HG03280 (cell line): Measurements from ENCODE around the gene BEND3.
"Not testable (repeated sequence)": the region's sequence is repeated elsewhere in the genome, so short reads cannot be mapped to it uniquely, and the experiment has no call there.

ENCODE experiments used
- ATAC-seq: cut with Tn5 transposase; IDR thresholded peaks from one replicate; pipeline ENCODE4 v1.9.1; 2021; ENCODE audit warnings: mild to moderate bottlenecking, moderate library complexity; ENCODE audit not compliant: unreplicated experiment

The BEND3 gene

DNA sequence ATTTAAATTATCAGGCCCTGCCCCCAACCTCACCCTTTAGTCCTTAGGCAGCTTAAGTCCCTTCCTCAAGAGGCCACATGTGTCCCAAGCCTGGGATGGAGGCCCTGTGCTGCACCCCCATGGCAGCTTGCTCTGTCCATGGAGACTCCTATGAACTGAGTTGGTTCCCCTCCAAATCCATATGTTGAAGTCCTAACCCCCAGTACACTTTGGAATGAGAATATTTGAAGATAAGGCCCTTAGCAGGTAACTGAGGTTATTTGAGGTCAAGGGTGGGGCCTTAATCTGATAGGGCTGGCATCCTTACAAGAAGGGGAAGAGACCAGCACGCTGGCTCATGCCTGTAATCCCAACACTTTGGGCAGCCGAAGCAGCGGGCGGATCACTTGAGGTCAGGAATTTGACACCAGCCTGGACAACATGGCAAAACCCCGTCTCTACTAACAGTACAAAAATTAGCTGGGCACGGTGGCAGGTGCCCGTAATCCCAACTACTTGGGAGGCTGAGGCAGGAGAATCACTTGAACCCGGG is 6.7 kb upstream of the BEND3 start:
- ATAC-seq, result no peak

DNA sequence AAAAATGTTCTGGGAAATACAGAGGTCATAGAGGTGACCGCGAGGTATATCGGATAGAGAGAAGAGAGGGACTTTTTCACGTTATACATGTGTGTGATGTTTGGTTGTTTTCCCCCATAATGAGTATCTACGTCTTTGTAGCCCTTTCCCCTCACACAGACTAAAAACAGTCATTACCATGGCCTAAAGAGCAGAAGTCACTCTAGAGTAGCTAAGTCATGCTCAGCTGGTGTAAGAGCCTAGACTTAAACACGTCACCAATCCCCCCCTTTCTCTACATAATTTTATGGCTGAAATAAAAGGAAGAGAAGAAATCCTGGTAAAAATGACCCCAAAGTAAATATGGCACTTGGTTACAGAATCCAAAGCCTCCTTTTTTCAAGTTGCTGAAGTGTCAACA is 6.0 kb upstream of the BEND3 start:
- ATAC-seq, result no peak

DNA sequence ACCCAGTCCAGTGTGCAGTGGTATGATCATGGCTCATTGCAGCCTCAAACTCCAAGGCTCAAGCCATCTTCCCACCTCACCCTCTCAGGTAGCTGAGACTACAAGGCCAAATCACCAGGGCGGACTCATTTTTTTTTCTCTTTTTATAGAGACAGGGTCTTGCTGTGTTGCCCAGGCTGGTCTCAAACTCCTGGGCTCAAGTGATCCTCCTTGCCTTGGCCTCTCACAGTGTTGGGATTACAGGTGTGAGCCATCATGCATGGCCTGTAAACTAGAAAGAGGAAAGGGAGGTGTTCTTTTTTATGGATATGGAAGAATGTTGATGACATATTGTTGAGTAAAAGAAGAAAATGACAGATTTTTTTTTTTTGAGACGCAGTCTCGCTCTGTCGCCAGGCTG is 5.1 kb upstream of the BEND3 start:
- no peak for ATAC-seq

DNA sequence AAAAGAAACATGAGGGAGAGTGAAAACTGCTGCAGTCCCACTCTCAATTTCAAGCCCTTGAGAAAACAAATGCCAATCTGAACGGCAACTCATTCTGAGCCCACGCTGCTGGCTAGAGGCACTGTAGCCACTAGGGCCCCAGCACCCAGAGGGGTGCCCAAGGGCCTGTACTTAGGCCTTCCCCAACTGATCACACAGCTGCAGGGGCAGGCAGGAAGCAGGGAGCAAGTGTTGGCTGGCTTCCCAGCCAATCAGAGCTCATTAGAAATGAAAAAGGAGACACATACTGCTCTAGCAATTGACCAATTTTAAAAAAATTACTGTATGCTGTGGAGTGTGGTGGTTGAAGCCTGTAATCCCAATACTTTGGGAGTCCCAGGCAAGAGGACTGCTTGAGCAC is 3.7 kb upstream of the BEND3 start:
- ATAC-seq, result no peak

DNA sequence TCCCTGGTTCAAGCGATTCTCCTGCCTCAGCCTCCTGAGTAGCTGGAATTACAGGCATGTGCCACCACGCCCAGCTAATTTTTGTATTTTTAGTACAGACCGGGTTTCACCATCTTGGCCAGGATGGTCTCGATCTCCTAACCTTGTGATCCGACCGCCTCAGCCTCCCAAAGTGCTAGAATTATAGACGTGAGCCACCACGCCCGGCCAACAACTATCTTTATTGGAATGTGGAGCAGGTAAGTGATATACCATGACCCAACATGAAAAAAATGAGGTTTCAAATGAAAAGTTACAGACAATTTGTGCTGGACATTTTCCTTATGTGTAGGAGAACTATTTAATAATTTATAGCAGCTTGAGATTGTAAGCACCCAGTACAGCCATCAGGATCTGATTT is 3.2 kb upstream of the BEND3 start:
- ATAC-seq, result not testable (repeated sequence)

DNA sequence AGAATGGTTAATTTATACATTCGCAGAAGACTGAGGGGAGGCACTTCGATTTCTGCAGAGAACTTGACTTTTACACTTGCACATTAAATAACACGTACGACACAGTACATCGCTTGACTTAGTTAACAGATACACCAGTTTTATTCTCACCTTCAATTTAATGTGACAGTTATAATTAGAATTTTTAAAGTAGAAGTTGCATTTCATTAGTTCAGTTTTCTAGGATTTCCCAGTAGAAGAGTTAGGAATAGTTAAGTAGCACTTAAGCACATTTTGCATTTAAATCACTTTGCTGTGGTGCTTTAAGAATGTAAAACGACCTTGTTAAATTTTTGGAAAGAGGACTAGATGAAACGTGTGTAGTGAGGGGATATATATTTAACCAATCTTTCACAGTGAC is 1.6 kb upstream of the BEND3 start:
- no peak for ATAC-seq

DNA sequence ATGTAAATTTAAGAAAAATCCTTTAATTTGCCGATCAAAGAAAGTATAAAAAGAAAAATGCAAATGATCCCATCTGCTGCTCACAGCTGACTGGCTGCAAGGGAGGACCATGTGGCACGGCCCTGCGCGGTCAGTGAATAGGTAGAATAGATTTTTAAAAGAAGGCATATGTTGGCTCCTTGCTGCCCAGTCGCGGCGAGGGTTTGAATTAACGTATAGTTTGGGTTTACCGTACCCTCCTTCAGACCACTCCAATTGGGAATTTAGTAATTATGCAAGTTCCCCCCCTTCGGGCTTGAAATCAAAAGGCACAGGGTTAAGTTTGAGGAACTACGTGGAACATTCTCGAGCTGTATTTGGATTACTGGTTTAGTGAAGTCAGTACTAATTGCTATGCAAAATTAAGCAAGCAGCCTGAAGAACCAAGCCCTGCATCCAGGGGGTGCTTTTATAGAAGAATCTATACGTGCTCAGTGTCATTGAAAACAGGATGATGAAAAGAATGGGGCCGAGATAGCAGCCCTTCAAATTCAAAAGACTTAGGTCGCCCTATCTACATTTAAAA is 1.1 kb upstream of the BEND3 start:
- no peak for ATAC-seq

DNA sequence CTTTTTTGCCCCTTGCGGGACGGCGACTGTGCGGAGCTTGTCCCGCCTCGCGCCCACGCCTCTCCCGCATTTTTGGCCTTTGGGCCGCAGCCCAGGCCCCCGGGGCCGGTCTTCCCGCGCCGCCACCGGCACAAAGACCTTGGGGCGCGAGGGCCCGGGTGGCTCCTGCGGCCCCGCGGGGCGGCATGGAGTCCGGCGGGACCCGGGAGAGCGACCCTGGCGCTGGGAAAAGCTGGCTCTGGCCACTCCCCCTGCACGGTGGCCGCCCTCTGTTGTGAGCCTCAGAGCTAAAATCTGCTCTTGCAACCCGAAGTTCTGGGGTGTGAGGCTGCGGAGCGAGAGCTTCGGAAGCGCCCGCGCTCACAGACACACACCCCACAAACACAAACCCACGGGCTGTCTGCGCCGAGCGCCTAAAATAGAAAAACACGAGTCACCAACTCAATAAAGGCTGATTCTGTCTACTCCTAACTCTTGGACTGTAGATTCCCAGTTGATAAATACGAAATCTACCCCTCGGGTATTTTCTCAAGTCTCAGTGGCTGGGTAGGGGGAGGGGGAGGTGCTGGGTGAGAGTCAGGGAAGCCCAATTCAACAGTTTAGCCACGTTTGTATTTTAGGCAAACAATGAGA is 496 bp upstream of the BEND3 start:
- ATAC-seq, result peak; percentile 6

DNA sequence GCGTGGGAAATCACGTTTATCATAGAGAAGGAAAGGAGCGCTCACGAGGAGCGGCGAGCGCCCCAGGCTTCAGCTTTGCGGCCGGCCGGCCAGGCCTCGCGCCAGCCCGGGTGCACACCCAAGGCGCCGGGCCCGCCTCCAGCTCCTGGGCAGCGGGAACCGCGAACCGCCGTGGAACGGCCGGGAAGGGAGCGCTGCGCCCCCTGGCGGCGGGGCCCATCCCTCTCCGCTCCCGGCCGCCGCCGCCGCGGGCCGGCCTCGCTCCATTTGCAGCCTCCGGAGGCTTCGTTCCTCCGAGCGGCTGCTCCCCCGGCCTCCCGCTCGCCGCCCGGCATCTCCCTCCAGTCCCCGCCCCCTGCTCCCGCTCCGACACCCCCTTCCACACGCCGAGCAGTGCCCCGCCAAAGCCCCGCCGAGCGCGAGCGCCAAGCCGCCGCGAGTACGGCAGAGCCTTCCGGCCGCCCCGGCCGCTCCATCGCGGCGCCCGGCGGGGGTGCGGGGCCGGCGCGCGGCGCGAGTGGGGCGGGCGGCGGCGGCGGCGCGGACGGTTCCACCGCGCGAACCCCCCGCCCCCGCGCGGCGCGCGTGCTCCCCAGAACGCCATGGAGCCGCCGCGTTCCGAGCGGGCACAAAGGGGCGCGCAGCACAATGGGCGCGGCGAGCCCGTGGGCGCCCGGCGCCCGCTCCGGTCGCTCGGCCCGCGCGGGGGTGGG is 946 bp downstream of the BEND3 start:
- ATAC-seq, result peak; percentile 72

DNA sequence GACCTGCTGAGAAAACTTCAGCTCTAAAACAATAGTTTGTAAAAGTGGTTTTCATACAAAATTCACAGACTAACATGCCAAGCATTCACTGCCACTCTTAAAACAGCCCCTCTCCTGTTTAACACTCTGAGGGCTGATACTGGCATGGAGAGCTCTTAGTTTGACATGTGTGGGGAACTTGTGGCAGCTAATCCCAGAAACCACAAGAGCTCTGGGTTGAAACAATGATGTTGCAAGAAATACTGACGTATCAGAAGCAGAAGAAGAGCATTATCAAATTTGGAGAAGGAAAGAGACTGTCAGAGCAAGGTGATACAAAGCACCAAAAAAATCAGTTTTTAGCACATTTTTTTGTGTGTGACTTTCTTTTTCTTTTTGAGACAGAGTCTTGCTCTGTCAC is 5.1 kb downstream of the BEND3 start:
- ATAC-seq, result no peak

DNA sequence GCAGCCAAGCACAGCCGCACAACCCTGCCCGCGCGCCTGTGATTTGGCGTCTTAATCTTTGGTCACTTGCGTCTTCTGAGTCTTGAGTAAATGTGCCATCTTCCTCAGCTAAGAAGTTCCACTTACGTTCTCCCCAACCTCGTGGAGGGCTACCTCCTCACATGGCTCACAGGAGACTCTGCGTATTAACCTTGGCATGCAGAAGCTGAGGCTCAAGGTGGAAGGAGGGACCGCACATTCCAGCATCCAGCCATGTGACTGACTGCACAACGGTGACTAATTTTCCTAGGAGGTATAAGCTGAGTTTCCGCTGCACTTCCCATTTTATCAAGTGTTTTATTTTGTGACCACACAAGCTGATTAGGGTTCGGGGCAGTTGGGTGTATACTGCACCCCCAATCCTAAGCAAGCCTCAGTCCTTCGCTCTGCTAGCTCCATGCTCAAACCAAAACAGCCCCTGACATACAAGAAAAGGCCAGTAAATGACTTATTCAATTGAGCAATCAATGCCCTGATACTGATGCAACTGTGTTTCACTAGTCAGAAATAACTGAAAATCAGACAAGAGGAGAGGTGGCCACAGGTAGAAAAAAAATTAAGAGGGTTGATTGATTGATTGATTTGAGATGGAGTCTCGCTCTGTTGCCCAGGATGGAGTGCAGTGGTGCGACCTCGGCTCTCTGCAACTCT is 7.0 kb downstream of the BEND3 start:
- ATAC-seq, result no peak

DNA sequence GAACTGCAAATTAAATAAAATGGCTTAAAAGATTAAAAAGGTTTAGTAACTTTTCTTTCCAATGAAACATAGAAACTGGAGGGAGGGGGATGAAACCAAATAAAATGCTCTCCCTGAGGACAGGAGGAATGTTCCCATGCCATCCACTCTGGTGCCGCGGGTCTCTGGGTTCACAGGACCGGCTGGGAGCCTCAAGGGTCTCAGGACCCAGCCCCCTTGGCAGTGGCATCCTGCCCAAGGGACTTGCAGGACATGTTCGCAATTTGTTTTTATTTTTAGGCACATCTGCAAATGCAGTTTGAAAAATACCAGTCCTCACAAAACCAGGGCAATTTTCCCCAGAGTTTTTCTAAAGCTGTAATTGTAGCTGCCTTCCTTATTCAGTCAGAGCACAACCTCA is 7.5 kb downstream of the BEND3 start:
- no peak for ATAC-seq

DNA sequence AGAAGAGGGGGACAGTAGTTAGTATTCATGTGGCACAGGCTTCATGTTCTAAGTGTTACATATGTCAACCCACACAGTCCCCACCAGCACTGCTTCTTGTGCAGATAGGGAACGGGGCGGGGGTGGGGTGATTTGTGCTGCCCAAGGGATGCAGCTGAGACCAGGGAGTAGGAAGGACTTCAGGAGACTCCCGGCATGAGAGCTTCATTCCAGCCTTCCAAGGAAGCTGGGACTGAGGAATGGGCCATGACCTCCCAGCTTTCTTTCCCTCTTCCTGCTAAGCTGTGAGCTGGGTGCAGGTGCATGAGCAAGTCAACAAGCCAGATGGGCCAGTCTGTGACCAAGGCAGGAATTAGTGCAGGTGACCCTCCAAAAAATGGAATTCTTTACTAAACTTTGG is 9.2 kb downstream of the BEND3 start:
- no peak for ATAC-seq

DNA sequence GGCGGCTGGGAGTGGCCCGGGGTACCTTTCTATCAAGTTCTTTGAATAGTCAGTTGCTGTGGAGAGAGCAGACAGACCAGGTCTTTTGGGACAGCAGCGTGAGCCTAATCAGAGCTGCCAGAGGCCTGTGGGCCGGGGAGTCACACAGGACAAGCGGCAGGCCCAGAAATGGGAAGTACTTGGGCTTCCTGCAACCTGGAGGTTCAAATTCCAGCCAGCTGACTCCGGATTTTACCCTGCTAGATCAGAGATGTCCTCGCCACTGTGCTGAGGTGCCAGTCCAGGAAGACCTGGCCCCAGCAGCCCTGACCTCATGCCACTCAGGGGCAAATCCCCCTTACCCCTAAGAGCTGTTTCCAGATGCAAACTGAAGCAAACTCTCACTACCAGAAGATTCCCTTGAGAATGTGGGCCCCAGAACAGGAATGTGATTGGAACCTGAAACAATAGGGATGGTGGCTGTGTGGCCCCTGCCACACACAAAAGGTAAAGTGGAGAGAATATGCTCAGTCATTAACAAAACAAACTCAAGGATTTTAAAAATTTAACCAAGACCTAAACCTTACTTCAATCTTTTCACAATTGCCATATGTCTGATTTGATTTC is 9.7 kb downstream of the BEND3 start:
- ATAC-seq, result no peak

DNA sequence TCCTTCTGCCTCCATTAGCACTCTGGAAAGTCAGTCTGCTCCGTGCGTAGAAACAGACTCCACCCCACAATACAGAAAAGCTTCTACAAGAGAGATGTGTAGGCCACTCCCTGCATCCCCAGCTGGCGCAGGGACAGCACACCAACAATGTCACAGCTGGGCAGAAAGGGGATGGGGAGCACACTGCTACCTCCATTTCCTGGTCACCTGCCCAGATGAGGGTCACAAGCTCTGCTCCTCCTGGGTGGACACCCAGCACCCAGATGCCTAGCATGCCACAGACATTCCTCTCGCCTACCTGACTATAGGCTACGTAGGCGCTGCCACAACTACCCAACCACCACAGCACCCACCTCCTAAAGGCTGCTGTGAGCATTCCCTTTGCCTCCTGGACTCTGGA is 12.2 kb downstream of the BEND3 start:
- ATAC-seq, result no peak

DNA sequence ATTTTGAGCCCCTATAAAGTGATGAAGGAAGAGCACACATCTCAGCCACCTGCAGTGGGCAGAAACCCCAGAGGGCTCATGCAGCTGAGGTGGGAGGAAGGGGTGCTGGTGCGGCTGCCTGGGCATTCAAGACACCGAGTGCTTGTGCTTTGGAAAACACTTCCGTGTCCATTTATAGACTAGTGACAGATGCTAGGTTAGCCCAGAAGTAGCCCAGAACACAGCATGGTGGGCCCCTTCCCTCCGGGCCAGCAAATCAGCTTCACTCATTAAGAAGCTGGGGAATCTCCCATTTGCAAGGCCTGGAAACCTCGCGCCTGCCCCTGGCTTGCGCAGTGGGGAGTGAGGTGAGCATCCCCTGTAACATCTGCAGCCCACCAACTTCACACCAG is 12.9 kb downstream of the BEND3 start:
- ATAC-seq, result no peak

DNA sequence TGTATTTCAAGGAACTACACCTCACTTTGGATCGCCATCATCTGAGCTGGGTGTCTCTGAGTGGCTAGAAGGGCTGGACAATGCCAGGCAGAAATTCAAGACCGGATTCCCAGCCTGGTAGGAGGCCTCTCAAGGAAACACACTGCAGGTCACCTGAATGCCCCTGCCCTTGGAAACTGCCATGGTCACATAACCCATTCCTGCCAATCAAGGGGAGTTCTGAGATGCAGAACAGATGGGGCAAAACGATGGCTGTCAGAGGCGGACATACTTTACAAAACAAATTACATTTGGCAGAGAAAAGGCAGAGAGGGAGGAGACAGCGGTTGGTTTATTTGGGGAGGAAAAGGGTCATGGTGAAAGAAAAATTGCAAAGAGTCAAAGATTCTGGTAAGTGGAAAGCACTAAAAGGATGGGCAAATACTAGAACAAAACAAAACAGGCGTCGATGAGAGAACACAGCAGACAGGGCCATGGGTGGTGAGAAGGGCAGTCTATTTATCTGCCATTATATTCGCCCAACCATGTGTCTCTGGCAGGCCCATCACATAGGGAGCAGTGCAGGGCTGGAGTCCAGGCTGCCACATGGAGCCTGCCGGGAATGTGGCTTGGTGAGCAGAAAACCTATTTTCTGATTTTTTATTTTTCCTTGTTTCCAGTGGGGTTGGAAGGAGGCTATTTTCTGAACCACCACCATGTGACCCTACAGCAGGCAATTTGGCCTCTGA is 13.5 kb downstream of the BEND3 start:
- no peak for ATAC-seq

DNA sequence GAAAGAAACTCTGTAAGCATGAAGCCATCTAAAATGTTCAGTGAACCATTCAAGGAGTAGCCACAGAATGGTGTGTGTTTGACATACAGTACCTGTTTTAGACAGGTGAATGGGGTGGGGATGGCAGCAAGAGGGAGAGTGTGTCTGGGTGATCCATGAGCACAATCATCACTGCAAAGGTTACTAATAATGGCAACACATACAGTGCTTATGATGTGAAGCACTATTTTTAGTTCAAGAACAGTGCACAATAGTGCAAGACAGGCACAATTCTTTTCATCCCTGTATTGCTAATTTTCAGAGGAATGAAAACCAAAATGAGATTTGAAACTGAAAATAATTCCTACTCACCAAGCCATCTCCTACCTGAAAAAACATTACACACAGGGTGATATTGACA is 14.1 kb downstream of the BEND3 start:
- ATAC-seq, result no peak

DNA sequence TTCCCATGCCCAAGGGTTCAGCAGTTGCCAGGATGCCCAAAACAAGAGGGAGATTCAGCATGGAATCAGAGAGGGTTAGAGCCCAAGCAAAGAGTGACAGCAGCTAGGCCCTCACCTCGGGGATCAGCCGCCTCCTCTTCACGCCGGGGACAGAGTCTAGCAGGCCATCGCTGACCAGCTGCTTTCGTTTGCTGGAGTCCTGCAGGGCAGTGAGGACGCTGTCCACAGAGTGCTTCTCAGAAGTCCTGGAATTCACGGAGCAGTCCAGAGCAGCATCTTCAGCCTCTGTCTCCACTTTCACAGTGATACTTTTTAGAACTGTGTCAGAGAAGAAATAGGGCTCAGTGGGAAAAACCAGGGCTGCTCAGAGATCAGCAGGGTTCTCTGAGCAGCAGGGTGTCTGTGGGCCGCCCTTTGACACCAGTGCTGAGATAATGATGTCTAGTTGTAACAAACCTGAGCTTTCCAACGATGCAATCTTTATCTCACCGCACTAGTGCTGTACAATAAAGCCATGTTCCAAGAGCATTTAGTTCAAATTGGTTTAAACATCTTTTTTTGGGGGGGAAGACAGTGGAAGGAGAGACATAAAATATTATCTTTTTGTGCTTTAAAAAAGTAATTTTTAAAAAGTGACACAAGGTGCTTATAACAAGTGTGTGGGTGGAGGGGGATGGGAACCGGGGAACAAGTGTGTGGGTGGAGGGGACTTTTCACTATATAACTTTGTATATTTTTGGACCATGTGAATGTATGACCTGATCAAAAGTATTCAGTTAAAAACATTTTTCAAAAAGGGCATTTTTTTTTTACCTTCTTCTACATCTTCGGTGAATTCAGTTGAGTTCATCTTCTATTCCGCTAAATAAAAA is 16.6 kb downstream of the BEND3 start:
- ATAC-seq, result no peak

DNA sequence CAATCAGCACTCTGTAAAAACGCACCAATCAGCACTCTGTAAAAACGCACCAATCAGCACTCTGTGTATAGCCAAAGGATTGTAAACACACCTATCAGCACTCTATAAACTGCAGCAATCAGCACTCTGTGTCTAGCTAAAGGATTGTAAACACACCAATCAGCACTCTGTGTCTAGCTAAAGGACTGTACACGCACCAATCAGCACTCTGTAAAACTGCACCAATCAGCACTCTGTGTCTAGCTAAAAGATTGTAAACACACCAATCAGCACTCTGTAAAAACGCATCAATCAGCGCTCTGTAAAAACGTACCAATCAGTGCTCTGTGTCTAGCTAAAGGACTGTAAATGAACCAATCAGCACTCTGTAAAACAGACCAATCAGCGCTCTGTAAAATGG is 30.9 kb downstream of the BEND3 start:
- ATAC-seq, result not testable (repeated sequence)
